ENCODE data around the gene PSMB1.
A peak's percentile ranks its signal among the peaks of the same experiment; 100 is the strongest.

DNA sequence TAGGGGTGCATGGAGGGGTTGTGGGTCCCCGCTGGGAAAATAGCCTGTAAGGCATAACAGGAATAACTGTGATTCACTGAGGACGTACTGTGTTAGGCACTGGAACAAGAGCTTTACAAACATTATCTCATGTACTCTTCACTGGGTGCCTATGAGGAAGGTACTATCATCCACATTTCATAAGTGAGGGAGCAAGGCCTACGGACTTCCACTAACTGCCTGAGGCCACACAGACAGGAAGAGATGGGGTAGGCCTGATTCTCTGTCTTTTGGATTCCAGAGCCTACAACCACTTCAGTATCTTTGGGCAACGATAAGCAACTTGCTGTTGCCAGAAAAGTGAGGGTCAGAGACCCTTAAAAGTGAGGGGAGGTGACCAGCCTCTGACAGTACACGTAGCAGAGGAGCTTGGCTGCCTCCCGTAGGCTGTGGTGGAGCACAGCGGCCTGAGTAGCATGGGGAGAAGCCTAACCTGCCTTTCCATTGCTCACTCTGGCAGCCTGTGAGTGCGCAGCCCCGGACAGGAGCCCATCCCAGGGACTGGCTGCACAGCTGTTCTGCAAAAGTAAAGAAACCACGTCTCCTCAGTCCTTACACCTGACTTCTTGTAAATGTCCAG lies 30.4 kb downstream of the PSMB1 start:
- TF ChIP-seq, protein P1, sequence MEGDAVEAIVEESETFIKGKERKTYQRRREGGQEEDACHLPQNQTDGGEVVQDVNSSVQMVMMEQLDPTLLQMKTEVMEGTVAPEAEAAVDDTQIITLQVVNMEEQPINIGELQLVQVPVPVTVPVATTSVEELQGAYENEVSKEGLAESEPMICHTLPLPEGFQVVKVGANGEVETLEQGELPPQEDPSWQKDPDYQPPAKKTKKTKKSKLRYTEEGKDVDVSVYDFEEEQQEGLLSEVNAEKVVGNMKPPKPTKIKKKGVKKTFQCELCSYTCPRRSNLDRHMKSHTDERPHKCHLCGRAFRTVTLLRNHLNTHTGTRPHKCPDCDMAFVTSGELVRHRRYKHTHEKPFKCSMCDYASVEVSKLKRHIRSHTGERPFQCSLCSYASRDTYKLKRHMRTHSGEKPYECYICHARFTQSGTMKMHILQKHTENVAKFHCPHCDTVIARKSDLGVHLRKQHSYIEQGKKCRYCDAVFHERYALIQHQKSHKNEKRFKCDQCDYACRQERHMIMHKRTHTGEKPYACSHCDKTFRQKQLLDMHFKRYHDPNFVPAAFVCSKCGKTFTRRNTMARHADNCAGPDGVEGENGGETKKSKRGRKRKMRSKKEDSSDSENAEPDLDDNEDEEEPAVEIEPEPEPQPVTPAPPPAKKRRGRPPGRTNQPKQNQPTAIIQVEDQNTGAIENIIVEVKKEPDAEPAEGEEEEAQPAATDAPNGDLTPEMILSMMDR (IDR thresholded peaks at IDR 0.05 in 2 of 3, conservative IDR thresholded peaks at IDR 0.05 in 1 of 3; ENCODE audit: borderline replicate concordance in 1 of 3, insufficient read depth in 1 of 3, low read depth in 2 of 3, low read length in 2 of 3): peak; percentile 35 to 63 (median 56); a peak in 5 of 6 replicates
- TF ChIP-seq ZFX (IDR thresholded peaks at IDR 0.05) (no peak), POLR2AphosphoS5 (IDR thresholded peaks at IDR 0.05; ENCODE audit: low read depth, low read length) (no peak), ZNF274 (IDR thresholded peaks at IDR 0.05; ENCODE audit: low read depth, low read length) (no peak), RAD21 (IDR thresholded peaks at IDR 0.05; ENCODE audit: low read depth) (peak; percentile 72), CEBPB (IDR thresholded peaks at IDR 0.05; ENCODE audit: low read depth) (no peak), POLR2A (IDR thresholded peaks at IDR 0.05; ENCODE audit: borderline replicate concordance, extremely low read depth, insufficient read depth, insufficient read length) (no peak), SIN3A (IDR thresholded peaks at IDR 0.05; ENCODE audit: low read depth) (no peak)
- TF ChIP-seq, protein P2, sequence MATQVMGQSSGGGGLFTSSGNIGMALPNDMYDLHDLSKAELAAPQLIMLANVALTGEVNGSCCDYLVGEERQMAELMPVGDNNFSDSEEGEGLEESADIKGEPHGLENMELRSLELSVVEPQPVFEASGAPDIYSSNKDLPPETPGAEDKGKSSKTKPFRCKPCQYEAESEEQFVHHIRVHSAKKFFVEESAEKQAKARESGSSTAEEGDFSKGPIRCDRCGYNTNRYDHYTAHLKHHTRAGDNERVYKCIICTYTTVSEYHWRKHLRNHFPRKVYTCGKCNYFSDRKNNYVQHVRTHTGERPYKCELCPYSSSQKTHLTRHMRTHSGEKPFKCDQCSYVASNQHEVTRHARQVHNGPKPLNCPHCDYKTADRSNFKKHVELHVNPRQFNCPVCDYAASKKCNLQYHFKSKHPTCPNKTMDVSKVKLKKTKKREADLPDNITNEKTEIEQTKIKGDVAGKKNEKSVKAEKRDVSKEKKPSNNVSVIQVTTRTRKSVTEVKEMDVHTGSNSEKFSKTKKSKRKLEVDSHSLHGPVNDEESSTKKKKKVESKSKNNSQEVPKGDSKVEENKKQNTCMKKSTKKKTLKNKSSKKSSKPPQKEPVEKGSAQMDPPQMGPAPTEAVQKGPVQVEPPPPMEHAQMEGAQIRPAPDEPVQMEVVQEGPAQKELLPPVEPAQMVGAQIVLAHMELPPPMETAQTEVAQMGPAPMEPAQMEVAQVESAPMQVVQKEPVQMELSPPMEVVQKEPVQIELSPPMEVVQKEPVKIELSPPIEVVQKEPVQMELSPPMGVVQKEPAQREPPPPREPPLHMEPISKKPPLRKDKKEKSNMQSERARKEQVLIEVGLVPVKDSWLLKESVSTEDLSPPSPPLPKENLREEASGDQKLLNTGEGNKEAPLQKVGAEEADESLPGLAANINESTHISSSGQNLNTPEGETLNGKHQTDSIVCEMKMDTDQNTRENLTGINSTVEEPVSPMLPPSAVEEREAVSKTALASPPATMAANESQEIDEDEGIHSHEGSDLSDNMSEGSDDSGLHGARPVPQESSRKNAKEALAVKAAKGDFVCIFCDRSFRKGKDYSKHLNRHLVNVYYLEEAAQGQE (IDR thresholded peaks at IDR 0.05; ENCODE audit: low read depth): no peak

Data from HCT116 (cell line).